Lower leg skin (tissue), 3 donors: ENCODE results near the gene PIP4K2C.

Experiments
- POLR2A ChIP-seq, 2 donors: fragments of 450-650 bp; IDR thresholded peaks; one replicate each; pipeline ENCODE4 v1.6.1; 2016 to 2017; ENCODE audit warnings: antibody characterized with exemption in 2 of 2, mild to moderate bottlenecking in 1 of 2, moderate library complexity in 1 of 2
- TF ChIP-seq, protein P1 (sequence below), 3 donors: fragments of 450-650 bp; IDR thresholded peaks; one replicate each; pipeline ENCODE4 v1.5.1; 2016; ENCODE audit warnings: antibody characterized with exemption in 3 of 3, mild to moderate bottlenecking in 3 of 3, moderate library complexity in 2 of 3

DNA sequence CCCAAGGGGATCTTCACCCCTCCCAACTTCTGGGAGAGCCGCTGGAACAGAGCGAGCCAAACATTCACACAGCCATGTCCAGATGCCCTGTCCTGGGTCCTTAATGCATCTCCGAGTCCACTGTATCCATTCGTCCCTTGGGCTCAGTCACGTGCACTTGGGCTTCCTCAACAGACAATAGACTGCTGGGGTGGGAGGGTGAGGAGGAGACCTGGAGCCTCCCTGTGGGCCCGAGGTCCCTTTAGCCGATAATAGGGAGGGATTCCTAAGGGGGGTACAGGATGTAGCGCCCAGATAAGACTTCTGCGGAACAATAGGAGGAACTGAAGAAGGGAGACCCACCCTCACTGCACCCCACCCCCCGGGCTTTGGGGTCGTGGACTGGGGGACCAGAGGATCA lies 26.9 kb downstream of the PIP4K2C start:
- TF ChIP-seq, protein P1, sequence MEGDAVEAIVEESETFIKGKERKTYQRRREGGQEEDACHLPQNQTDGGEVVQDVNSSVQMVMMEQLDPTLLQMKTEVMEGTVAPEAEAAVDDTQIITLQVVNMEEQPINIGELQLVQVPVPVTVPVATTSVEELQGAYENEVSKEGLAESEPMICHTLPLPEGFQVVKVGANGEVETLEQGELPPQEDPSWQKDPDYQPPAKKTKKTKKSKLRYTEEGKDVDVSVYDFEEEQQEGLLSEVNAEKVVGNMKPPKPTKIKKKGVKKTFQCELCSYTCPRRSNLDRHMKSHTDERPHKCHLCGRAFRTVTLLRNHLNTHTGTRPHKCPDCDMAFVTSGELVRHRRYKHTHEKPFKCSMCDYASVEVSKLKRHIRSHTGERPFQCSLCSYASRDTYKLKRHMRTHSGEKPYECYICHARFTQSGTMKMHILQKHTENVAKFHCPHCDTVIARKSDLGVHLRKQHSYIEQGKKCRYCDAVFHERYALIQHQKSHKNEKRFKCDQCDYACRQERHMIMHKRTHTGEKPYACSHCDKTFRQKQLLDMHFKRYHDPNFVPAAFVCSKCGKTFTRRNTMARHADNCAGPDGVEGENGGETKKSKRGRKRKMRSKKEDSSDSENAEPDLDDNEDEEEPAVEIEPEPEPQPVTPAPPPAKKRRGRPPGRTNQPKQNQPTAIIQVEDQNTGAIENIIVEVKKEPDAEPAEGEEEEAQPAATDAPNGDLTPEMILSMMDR (IDR thresholded peaks at IDR 0.05): no peak
- TF ChIP-seq POLR2A (IDR thresholded peaks at IDR 0.05): no peak
